Skeletal muscle cell (primary cell): Measurements from ENCODE around the gene RSPH10B.
"Not testable (repeated sequence)": the region's sequence is repeated elsewhere in the genome, so short reads cannot be mapped to it uniquely, and the experiment has no call there.

Experiments used
- DNase-seq: peaks from one replicate; pipeline ENCODE4 v3.0.0-alpha.2; 2010; ENCODE audit warnings: low read depth
- H3K4me3 ChIP-seq: 2 replicates; pipeline ENCODE4 v1.5.1; 2011; ENCODE audit warnings: low read depth, mild to moderate bottlenecking, control low read depth, low read length, moderate library complexity

Gene RSPH10B

GRCh38 chr7:5931250-5931649 lies 39.2 kb downstream of the RSPH10B start:
- DNase-seq, H3K4me3 ChIP-seq: not testable (repeated sequence)

DNA sequence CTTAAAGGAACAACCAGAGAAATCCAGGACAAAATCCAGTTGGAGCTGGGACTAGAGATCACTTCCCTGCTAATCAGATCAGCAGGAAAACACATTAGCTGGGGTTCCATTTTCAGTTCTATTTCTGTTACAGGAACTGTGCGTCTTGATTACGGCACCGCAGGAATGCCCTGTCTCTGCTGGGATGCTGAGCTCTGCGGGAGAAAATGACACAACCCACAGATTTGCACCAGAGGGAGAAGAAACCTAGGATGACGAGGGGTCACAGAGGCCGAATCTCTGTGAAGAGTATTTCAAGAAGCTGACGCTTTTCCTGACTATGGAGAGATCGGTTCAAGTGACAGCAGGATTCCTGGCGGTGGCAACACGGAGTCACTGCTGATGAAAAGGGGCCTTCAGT lies 40.2 kb downstream of the RSPH10B start:
- not testable (repeated sequence) for DNase-seq, H3K4me3 ChIP-seq

DNA sequence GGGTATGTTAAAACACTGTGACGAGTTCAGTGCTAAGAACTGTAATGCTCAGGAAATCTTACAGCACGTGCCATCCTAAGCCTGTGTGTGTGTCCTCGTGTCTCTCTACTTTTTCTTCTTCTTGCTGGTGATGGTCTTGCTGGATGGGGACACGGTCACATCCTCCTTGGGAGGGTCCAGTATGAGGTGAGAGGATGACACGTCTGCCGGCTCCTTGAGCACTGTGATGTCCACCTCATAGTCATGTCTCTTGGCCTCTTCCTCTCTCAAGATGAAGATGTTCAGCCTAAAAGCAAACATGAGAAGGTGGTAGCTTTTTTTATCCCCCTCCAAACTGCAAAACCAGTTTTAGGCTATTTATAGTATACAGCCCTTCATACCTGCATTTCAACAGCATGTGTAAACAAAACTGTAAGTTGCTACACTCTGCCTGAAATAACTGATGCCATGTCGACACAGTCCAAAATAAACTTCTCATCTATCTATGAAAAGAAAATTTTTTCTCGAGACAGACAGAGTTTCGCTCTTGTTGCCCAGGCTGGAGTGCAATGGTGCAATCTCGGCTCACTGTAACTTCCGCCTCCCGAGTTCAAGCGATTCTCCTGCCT lies 44.1 kb downstream of the RSPH10B start:
- H3K4me3 ChIP-seq = not testable (repeated sequence)

DNA sequence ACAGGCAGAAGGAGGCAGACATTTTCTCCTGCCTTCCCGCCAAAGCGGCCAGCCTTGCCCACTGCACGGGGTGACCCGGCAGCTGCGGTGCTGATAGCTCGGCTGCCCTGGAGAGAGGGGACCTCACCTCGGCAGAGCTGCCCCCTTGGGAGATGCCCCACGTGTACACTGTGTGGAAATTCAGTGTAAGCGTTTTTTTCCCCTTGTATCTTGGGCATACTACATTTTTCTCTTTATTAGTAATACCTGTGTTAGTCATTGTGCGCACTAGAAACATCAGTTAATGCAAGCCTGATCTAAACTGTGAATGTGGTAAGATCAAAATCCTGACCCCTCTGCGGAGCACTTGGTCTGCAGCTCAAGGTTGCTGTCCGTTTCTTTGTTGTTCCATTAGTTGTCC lies 45.9 kb downstream of the RSPH10B start:
- not testable (repeated sequence) for DNase-seq, H3K4me3 ChIP-seq

More for the DNA sequence above, 44.1 kb downstream of the RSPH10B start:
- DNase-seq = not testable (repeated sequence)

DNA sequence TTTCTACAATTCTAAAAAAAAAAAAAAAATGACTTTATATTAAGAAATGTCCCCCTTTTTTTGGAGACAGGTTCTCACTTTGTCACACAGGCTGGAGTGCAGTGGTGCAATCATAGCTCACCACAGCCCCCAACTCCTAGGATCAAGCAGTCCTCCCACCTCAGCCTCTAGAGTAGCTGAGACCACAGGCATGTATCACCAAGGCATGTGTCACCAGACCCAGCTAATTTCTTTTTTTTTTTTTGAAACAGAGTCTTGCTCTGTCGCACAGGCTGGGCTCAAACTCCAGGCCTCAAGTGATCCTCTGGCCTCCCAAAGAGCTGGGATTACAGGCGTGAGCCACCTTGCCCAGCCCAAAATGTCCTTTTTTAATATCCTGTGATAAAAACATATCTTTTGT lies 46.3 kb downstream of the RSPH10B start:
- DNase-seq, H3K4me3 ChIP-seq: not testable (repeated sequence)

DNA sequence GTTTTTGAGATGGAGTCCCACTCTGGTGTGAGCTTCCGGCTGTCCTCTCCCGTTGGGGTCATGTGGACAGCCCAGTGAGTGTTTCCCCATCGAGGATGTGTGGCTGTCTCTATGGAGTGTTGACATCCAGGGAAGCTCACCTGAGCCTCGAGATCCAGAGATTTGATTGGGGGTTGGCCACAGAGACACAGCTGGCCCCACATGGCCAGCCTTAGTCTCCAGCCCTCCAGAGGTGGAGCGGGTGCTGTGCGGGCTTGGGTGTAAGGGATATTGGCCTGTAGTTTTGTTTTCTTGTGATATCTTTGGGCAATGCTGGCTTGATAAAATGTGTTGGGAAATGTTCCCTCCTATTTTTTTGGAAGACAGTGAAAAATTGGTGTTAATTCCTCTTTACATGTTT lies 54.0 kb downstream of the RSPH10B start:
- DNase-seq, H3K4me3 ChIP-seq: not testable (repeated sequence)

- DNase-seq, H3K4me3 ChIP-seq: not testable (repeated sequence)
Measured at GRCh38 chr7:5908835-5909234, 61.7 kb downstream of the RSPH10B start.

GRCh38 chr7:5904726-5905125 lies 65.8 kb downstream of the RSPH10B start:
- H3K4me3 ChIP-seq, DNase-seq: not testable (repeated sequence)

GRCh38 chr7:5903002-5903401 lies 67.5 kb downstream of the RSPH10B start:
- H3K4me3 ChIP-seq = not testable (repeated sequence)

GRCh38 chr7:5898480-5899224 lies 71.8 kb downstream of the RSPH10B start, which contains the start of gene CCZ1:
Gene CCZ1 (plus strand): TSS chr7:5898733. CDS start chr7:5898800, 67 bp downstream.
- peak within 1 kb of the TSS; percentile 41 for H3K4me3 ChIP-seq
- not testable (repeated sequence) for DNase-seq

More at GRCh38 chr7:5903002-5903401, 67.5 kb downstream of the RSPH10B start:
- DNase-seq = not testable (repeated sequence)

GRCh38 chr7:5897369-5897919 lies 73.0 kb downstream of the RSPH10B start:
- not testable (repeated sequence) for H3K4me3 ChIP-seq, DNase-seq

DNA sequence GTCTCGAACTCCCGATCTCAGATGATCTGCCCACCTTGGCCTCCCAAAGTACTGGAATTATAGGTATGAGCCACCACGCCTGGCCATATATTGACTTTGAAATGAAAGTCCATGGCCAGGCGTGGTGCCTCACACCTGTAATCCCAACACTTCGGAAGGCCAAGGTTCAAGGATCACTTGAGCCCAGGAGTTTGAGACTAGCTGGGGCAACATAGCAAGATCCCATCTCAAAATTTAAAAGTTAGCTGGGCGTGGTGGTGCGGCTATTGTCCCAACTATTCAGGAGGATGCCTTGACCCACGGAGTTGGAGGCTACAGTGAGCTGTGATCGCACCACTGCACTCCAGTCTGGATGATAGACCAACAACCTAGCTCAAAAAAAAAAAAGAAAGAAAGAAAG lies 78.0 kb downstream of the RSPH10B start:
- DNase-seq = no peak
- H3K4me3 ChIP-seq = no peak overlapping the region

- not testable (repeated sequence) for H3K4me3 ChIP-seq, DNase-seq
Measured at GRCh38 chr7:5890244-5890643, 80.2 kb downstream of the RSPH10B start.

GRCh38 chr7:5888021-5888420 lies 82.5 kb downstream of the RSPH10B start:
- not testable (repeated sequence) for DNase-seq

GRCh38 chr7:5884431-5884830 lies 86.1 kb downstream of the RSPH10B start:
- not testable (repeated sequence) for H3K4me3 ChIP-seq, DNase-seq

More at GRCh38 chr7:5888021-5888420, 82.5 kb downstream of the RSPH10B start:
- H3K4me3 ChIP-seq = not testable (repeated sequence)

- not testable (repeated sequence) for H3K4me3 ChIP-seq, DNase-seq
Measured at GRCh38 chr7:5880106-5880505, 90.4 kb downstream of the RSPH10B start.

DNA sequence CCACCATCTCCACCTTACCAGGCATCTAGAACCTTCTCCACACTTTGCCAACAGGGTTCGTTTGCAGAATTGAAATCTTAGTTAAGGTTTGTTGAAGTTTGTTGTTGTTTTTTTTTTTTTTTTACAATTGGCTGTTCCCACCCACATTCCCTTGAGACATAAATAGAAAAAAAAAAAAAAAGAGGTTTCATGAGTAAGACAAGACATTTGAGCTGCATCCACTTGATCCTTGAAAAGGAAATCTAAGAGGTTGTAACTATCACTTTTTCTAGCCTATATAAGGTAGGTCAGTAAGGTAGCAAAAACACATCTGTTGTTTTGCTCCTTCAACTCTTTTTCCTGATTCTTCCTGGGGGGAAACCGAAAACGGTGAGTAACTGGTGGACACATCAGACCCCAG lies 90.9 kb downstream of the RSPH10B start:
- not testable (repeated sequence) for H3K4me3 ChIP-seq, DNase-seq
